Hepatocyte (in vitro differentiated cells): Measurements from ENCODE around the gene ENDOD1. TPM values are rescaled to one million over a fixed set of nuclear protein-coding genes. Genes with fewer than 3 reads are reported as not detected.

Source experiments
- DNase-seq: peaks from one replicate; pipeline ENCODE4 v3.0.0-alpha.2; 2016; ENCODE audit warnings: low spot score
- H2AFZ ChIP-seq: fragments of 200-600 bp; sonication (generic); 2 replicates; pipeline ENCODE4 v1.6.0; 2016; ENCODE audit warnings: antibody characterized with exemption, mild to moderate bottlenecking
- H3K27ac ChIP-seq: fragments of 200-600 bp; sonication (generic); 2 replicates; pipeline ENCODE4 v1.5.1; 2016; ENCODE audit warnings: mild to moderate bottlenecking
- H3K27me3 ChIP-seq: fragments of 200-600 bp; sonication (generic); 2 replicates; pipeline ENCODE4 v1.6.1; 2016
- H3K36me3 ChIP-seq: fragments of 200-600 bp; sonication (generic); replicated peaks from 2 replicates; pipeline ENCODE4 v1.5.1; 2016; ENCODE audit warnings: low read depth; ENCODE audit not compliant: insufficient read depth
- H3K4me1 ChIP-seq: fragments of 200-600 bp; sonication (generic); 2 replicates; pipeline ENCODE4 v1.5.1; 2016; ENCODE audit warnings: mild to moderate bottlenecking, moderate library complexity; ENCODE audit not compliant: insufficient read depth
- H3K4me2 ChIP-seq: fragments of 200-600 bp; sonication (generic); 2 replicates; pipeline ENCODE4 v1.6.0; 2016
- H3K4me3 ChIP-seq: fragments of 200-600 bp; sonication (generic); 2 replicates; pipeline ENCODE4 v1.5.1; 2016; ENCODE audit warnings: mild to moderate bottlenecking
- H3K79me2 ChIP-seq: fragments of 200-600 bp; sonication (generic); 2 replicates; pipeline ENCODE4 v1.6.0; 2017; ENCODE audit warnings: mild to moderate bottlenecking
- H3K9me2 ChIP-seq: fragments of 200-600 bp; sonication (generic); replicated peaks from 2 replicates; pipeline ENCODE4 v1.6.0; 2017; ENCODE audit warnings: mild to moderate bottlenecking; ENCODE audit not compliant: insufficient read depth
- H3K9me3 ChIP-seq: fragments of 200-600 bp; sonication (generic); 2 replicates; pipeline ENCODE4 v1.5.1; 2016; ENCODE audit warnings: low read depth, mild to moderate bottlenecking
- H4K20me1 ChIP-seq: fragments of 200-600 bp; sonication (generic); 2 replicates; pipeline ENCODE4 v1.6.0; 2016; ENCODE audit warnings: mild to moderate bottlenecking; ENCODE audit not compliant: insufficient read depth, poor library complexity, severe bottlenecking
- CTCF ChIP-seq: fragments of 200-600 bp; sonication (generic); IDR thresholded peaks from 2 replicates; pipeline ENCODE4 v1.5.1; 2016; ENCODE audit warnings: antibody characterized with exemption, mild to moderate bottlenecking; ENCODE audit not compliant: poor library complexity
- EZH2 ChIP-seq: fragments of 200-600 bp; sonication (generic); IDR thresholded peaks from 2 replicates; pipeline ENCODE4 v1.6.1; 2016; ENCODE audit warnings: antibody characterized with exemption, mild to moderate bottlenecking, borderline replicate concordance
- EZH2phosphoT487 ChIP-seq: fragments of 200-600 bp; sonication (generic); IDR thresholded peaks from one replicate; pipeline ENCODE4 v1.6.1; 2018; ENCODE audit warnings: antibody characterized with exemption, mild to moderate bottlenecking, low read depth, moderate library complexity; ENCODE audit not compliant: unreplicated experiment, severe bottlenecking
- WGBS: methylation state at CpG from one replicate; pipeline ENCODE4 v1.1.6; 2016; ENCODE audit warnings: low lambda C conversion rate; ENCODE audit errors: missing lambda C conversion rate; 5-methylcytosine and 5-hydroxymethylcytosine counted together
- polyA plus RNA-seq: library from polyadenylated mRNA; unstranded; fragments of >200 nt; fragmentation: Nextera tagmentation; extraction: Ambion mirVana; gene quantifications from 2 replicates; pipeline ENCODE4 v1.2.1, GENCODE V29; 2016
- total RNA-seq: library from RNA; depleted of rRNA; stranded (reverse); fragments of >200 nt; gene quantifications from 2 replicates; pipeline ENCODE4 v1.2.3, GENCODE V29; 2014

The ENDOD1 gene
- total and polyA plus RNA-seq, 2 experiments from 2014 or later = 10.4 to 26.6 TPM

GRCh38 chr11:95137299-95137698 lies 47.7 kb downstream of the ENDOD1 start:
- no peak for TF ChIP-seq EZH2
- no peak for TF ChIP-seq CTCF
- no peak for TF ChIP-seq EZH2phosphoT487
- Histone ChIP-seq H3K27ac (no peak overlapping the region), H3K9me2 (no peaks in the 10 kb centered on the region), H3K4me3 (no peak overlapping the region), H3K27me3 (no peaks in the 10 kb centered on the region), H3K9me3 (no peaks in the 10 kb centered on the region), H3K79me2 (no peaks in the 10 kb centered on the region), H3K4me2 (no peak overlapping the region), H3K36me3 (no peaks in the 10 kb centered on the region), H4K20me1 (no peaks in the 10 kb centered on the region), H3K4me1 (no peaks in the 10 kb centered on the region), H2AFZ (no peak overlapping the region)
- no peak for DNase-seq

- no peaks in the 10 kb centered on the region for H3K4me1 ChIP-seq
- TF ChIP-seq EZH2 (no peak), CTCF (peak; percentile 42)
- H3K9me3 ChIP-seq = no peaks in the 10 kb centered on the region
- peak; percentile 35 for DNase-seq
- whole genome bisulfite sequencing = 26% methylated on average over 2 of the region's 2 CpGs
- H3K27me3 ChIP-seq = no peaks in the 10 kb centered on the region
- H3K27ac ChIP-seq = no peak overlapping the region
- H3K4me2 ChIP-seq = no peak overlapping the region
- no peaks in the 10 kb centered on the region for H4K20me1 ChIP-seq
- H3K36me3 ChIP-seq = no peaks in the 10 kb centered on the region
- no peaks in the 10 kb centered on the region for H3K79me2 ChIP-seq
- H3K9me2 ChIP-seq = no peaks in the 10 kb centered on the region
- no peak overlapping the region for H3K4me3 ChIP-seq
- H2AFZ ChIP-seq = no peak overlapping the region
These were observed 48.8 kb downstream of the ENDOD1 start for GRCh38 chr11:95138448-95138847.

- no peak for TF ChIP-seq CTCF
- H3K9me3 ChIP-seq = no peaks in the 10 kb centered on the region
- H3K4me3 ChIP-seq = no peak overlapping the region
- 59% methylated on average over 4 of the region's 4 CpGs for WGBS
- DNase-seq = no peak
- H3K27me3 ChIP-seq = no peaks in the 10 kb centered on the region
- no peaks in the 10 kb centered on the region for H3K36me3 ChIP-seq
- no peaks in the 10 kb centered on the region for H4K20me1 ChIP-seq
- H3K4me2 ChIP-seq = no peak overlapping the region
- H3K79me2 ChIP-seq = no peaks in the 10 kb centered on the region
- no peaks in the 10 kb centered on the region for H3K4me1 ChIP-seq
- H3K9me2 ChIP-seq = no peaks in the 10 kb centered on the region
- H2AFZ ChIP-seq = no peak overlapping the region
- H3K27ac ChIP-seq = peak overlapping the region; percentile 36
These were observed 50.9 kb downstream of the ENDOD1 start for GRCh38 chr11:95140397-95141033.

- Histone ChIP-seq H3K4me2 (no peak overlapping the region), H3K4me1 (peaks cover 9% of the 10 kb centered on the region), H3K9me2 (no peaks in the 10 kb centered on the region), H3K79me2 (no peaks in the 10 kb centered on the region), H3K9me3 (no peaks in the 10 kb centered on the region), H3K27me3 (no peaks in the 10 kb centered on the region), H3K4me3 (no peak overlapping the region), H3K27ac (no peak overlapping the region), H3K36me3 (no peaks in the 10 kb centered on the region), H4K20me1 (no peaks in the 10 kb centered on the region), H2AFZ (no peak overlapping the region)
- WGBS = 57% methylated on average over 2 of the region's 2 CpGs
- no peak for DNase-seq
- TF ChIP-seq EZH2 = no peak
- TF ChIP-seq EZH2phosphoT487 = no peak
- no peak for TF ChIP-seq CTCF
These were observed 52.8 kb downstream of the ENDOD1 start for GRCh38 chr11:95142431-95142830.
